ENCODE measurements around the gene FOXP1.

The FOXP1 gene

DNA sequence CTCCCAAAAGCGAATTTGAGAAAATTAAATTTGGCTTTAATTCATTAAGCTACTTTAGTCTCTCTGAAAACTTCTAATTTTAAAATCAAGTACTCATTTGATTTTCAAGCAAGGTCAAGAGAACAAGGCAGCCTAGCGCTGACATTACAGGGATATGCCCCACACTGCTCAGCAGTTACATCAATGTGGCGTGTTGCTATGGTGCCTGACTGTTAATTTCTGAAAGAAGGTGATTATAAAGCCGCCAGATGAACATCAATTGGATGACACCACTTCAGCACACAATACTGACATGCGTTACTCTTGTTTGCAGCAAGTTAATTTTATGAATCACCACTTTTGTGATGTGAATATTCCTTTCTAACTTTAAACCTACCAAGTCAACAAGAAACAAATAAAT is 284.4 kb downstream of the FOXP1 start:
- no peak for DNase-seq

DNA sequence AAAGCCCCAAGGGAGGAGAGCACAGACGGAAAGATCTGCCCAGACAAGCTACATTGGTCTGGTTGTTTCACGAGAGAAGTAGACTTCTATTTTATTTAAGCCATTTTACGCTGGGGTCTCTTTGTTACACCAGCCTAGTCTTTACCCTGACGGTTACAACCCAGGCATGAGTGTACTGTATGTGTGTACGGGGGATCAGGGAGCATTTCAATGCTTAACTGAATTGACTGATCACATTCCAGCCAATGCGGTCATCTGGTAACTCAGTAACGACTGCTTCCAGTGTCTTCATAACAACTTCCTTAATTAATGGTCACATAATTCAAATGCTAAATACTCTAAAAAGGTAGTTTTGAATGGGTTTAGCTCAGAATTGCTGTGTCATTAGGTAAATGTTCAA is 288.6 kb downstream of the FOXP1 start:
- no peak for DNase-seq

GRCh38 chr3:71290301-71290700 is 293.2 kb downstream of the FOXP1 start:
- DNase-seq: no peak

- no peak for DNase-seq
Observed at GRCh38 chr3:71288269-71288930, 295.1 kb downstream of the FOXP1 start.

DNA sequence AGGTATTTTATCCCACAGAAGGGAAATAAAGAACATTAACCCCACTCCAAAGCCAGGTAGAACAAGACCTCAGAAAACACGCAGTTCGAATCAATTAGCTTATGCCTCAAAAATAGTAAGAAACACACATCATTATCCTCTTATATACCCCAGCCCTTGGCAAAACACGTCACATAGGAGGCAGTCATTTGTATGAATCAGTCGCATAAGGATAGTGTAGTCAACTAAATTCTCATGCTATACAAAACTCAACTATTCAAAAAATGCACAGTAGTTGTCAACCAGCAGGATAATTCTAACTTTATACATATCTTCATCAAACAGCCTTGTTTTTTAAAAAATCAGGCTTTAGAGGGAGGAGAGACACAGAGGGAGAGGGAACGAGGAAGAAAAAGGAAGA is 298.4 kb downstream of the FOXP1 start:
- DNase-seq: no peak

GRCh38 chr3:71282976-71283375 is 300.6 kb downstream of the FOXP1 start:
- no peak for DNase-seq

DNA sequence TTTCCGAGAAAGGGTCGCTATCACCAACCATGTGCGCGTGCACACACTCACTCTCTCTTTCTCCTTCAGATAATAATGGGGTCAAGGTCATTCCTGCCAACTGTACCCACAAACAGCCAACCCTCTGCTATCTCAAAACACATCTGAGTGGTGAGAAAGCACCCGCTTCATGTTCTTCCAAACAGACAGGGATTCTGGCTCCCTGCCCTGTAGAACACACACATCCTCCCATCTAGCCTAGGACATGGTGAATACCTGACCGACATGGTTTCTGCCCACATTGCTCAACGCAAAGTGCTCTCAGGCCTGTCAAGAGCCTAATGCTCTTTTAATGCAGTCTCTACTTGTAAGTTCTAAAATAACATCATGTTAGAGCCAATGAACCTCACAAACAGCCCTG is 302.2 kb downstream of the FOXP1 start:
- no peak for DNase-seq

DNA sequence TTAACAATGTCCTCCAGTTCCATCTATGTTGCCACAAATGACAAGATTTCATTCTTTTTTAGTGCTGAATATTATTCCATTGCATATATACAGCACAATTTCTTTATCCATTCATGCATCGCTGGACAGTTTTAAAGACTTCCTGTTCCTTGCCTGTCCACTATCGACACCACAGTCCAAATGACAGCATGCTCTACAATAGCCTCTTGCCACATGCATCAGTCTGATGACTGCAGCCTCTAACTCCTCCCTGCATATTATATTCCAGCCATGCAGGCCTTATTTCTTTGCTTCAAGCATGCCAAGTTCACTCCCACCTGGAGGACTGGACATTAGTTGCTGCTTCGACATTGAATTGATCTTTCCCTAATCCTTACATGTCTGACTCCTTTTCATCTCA is 306.2 kb downstream of the FOXP1 start:
- DNase-seq: no peak

GRCh38 chr3:71276531-71276930 is 307.0 kb downstream of the FOXP1 start:
- no peak for DNase-seq

- no peak for DNase-seq
Observed at GRCh38 chr3:71273453-71273852, 310.1 kb downstream of the FOXP1 start.

- DNase-seq: no peak
Observed at GRCh38 chr3:71271596-71271995, 311.9 kb downstream of the FOXP1 start.

DNA sequence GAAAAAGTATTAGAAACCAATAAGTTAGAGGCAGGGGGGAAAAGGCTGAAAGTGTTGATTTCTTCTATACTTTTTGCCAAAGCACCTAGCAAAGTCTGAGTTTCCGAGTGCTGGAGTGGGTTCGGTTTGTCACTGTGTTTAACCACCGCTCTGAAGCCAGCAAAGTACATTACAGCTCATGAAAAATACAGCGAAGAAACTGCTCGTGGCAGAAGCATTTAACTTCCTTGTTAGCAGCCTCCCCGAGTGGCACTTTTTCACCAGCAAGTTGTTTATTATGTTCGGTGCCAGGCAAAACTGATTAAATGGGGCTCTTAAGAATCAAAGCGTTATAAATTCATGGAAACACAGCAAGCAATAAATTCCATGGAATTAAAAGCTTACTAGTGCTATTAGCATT is 313.6 kb downstream of the FOXP1 start:
- no peak for DNase-seq

DNA sequence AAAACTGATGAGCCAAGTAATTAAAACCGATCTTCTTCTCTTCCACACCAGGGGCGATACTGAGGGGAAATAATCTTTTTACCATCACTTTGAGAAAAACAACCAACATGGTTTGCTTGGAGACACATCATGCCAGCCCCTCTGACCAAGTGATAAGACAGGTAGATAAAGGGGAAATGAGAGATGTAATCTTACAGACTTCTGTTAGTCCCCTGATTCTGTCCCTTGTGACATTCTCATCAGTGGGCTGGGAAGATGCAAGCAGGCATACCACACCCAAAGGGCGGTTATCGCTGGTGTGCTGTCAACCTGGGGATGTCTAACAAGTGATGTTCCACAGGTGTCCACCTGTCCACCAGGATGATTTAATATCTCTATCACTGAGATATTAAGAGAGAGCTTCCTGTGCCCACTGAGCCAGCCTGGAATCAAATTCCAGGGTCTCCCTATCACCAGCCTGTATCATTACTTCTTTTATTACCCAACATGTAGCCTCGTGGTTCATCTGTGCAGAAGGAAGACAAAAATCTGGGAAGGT is 315.0 kb downstream of the FOXP1 start:
- DNase-seq: no peak

- no peak for DNase-seq
Observed at GRCh38 chr3:71266875-71267274, 316.7 kb downstream of the FOXP1 start.

DNA sequence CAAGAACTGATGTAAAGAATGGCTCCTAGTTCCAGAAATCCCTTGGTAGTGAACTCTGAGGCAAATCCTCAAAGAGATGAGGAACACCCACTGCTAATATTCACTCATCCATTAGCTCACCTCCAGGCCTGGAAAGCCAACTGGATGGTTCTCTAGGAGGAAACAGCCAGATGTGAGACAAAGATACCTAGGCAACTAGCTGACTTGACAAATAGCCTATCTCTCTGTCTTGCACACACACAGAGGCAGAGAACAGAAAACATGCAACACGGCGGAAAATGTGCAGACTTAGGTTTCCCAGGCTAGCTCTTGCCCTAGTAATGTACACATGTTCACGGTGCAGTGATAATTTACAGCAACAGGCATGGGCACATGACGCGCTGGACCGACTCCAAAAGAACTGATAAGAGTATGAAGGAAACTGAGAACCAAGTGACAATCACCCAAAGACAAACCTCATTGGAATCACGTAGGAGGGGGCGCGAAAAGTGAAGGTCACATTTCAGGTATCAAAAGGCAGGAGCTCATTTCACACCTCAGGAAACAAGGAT is 318.1 kb downstream of the FOXP1 start:
- DNase-seq: no peak

- no peak for DNase-seq
Observed at GRCh38 chr3:71264840-71265239, 318.7 kb downstream of the FOXP1 start.

DNA sequence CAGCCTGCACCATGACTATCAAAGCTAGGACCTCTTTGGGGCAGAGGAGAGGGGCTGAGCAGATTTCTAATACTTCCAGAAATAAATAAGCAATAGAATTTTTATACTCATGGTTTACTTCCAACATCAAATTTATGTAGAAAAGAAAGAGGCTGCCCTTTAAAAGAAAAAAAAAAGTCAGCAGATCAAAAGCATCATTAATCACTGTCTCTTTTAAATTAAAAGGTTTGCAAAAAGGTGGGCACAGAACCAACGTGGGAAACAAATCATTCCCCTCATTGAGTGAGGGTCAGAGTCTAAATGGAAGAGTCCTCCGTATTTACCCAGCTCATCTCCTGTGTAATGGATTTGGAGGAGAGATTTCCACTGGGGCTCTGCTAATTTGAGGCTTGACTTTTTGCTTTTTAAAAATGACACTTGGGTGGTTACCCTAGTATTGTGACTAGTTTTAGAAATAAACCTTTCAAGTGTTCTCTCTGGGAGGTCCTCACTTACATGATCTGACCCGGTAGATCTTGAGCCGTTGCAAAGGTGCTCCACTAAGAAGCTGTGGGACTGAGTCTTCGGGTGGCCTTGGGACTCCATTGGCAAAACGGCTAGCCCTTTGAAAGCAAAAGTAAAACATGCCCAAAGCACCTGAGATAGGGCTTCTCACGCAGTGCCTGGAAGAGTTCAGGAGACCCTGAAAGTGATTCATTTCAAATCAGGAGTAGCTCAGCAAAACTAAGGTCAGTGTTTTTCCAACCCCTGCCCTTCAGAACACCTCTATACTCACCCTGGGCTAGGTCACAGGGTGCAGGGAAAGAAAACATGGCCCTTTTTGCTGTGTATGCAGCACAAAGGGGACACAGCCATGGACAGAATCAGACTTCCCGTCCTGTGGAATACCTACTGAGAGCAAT is 320.9 kb downstream of the FOXP1 start:
- no peak for DNase-seq

DNA sequence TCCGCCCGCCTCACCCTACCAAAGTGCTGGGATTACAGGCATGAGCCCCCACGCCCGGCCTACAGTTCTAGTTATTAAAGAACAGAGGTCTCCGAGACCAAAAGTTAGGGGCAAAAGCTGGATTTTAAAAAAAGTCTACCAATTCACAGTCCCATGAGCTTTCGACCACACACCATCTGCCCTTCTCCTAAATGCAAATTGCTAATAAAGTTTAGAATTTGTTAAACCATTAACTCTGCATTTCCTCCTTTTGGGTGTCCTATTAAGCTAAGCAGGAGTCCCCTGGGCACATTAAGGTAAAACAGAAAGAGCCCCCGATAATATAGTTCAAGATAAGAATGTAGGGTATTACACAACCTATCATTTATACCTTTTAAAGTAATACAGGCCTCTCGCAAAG is 322.7 kb downstream of the FOXP1 start:
- DNase-seq: no peak

DNA sequence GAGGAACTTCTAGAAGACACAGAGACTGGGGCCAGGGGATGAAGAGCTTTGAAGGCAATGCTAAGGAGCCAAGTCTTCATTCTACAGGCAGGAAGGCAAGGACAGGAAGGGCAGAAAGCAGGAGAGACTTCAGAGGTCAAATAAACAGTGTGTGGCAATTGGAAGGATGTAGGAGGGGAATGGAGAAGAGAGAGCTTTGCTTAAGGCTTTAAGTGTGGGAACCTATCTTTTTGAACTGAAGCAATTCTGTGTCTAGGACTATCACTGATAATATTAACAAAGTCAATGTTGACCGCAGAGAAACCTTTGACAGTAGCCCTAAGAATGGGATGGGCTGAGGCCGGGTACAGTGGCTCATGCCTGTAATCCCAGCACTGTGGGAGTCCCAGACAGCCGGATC is 325.0 kb downstream of the FOXP1 start:
- no peak for DNase-seq

- no peak for DNase-seq
Observed at GRCh38 chr3:71258116-71258515, 325.4 kb downstream of the FOXP1 start.

GRCh38 chr3:71255498-71255897 is 328.0 kb downstream of the FOXP1 start:
- no peak for DNase-seq

- DNase-seq: no peak
Observed at GRCh38 chr3:71254281-71255057, 329.1 kb downstream of the FOXP1 start.

DNA sequence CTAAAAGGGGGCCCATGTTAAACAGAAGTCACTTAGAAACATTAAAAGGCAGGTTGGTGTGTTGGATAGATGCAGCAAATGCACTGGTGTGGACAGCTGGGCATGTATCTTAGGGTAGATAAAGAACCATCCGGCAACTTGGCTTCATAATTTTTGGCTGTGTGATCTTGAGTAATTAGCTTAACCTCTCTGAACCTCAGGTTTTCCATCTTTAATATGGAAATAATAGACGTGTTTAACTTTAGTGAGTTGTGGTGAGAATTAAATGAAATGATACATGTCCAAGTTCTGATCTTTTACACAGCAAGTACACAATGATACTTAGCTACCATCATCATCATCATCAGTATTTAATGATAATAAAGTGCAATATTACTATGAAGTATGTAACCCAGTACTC is 330.4 kb downstream of the FOXP1 start:
- DNase-seq: no peak
